Fibroblast of skin of back (primary cell): ENCODE results near the gene HOXD9.

Source experiments
- DNase-seq: peaks from one replicate; pipeline ENCODE4 v3.0.0-alpha.2; 2013

HOXD9 gene

GRCh38 chr2:176156301-176156806, 33.8 kb downstream of the HOXD9 start:
- DNase-seq = no peak

- DNase-seq = no peak
These were observed 34.4 kb downstream of the HOXD9 start, which contains the start of gene HOXD3 for GRCh38 chr2:176156807-176157498. Gene HOXD3, plus strand, starts transcription at chr2:176157307. Its CDS starts 11,808 bp downstream, at chr2:176169115.

GRCh38 chr2:176157499-176158185, 35.1 kb downstream of the HOXD9 start:
- DNase-seq = peak; percentile 48

- DNase-seq = peak; percentile 47
These were observed 35.7 kb downstream of the HOXD9 start for GRCh38 chr2:176158186-176158591.

GRCh38 chr2:176158855-176159662, 36.5 kb downstream of the HOXD9 start:
- no peak for DNase-seq

- no peak for DNase-seq
These were observed 37.2 kb downstream of the HOXD9 start for GRCh38 chr2:176159663-176160250.

GRCh38 chr2:176160251-176160985, 37.9 kb downstream of the HOXD9 start:
- DNase-seq = peak; percentile 41

- no peak for DNase-seq
These were observed 38.7 kb downstream of the HOXD9 start for GRCh38 chr2:176160986-176161824.

- peak; percentile 84 for DNase-seq
These were observed 39.5 kb downstream of the HOXD9 start for GRCh38 chr2:176161825-176162626.

GRCh38 chr2:176162911-176163671, 40.6 kb downstream of the HOXD9 start:
- no peak for DNase-seq

- DNase-seq = no peak
These were observed 41.1 kb downstream of the HOXD9 start for GRCh38 chr2:176163672-176164056.

GRCh38 chr2:176164201-176164600, 41.7 kb downstream of the HOXD9 start:
- DNase-seq = no peak

- DNase-seq = no peak
These were observed 42.3 kb downstream of the HOXD9 start for GRCh38 chr2:176164611-176165369.

- no peak for DNase-seq
These were observed 43.0 kb downstream of the HOXD9 start for GRCh38 chr2:176165370-176166050.

GRCh38 chr2:176166272-176166671, 43.8 kb downstream of the HOXD9 start:
- DNase-seq = no peak

GRCh38 chr2:176167398-176167797, 44.9 kb downstream of the HOXD9 start:
- DNase-seq = no peak

GRCh38 chr2:176169181-176169580, 46.7 kb downstream of the HOXD9 start:
- no peak for DNase-seq

- no peak for DNase-seq
These were observed 47.2 kb downstream of the HOXD9 start for GRCh38 chr2:176169711-176170110.
